HG03575 (cell line): ENCODE data around the gene HDAC5.
"Not testable (repeated sequence)": the region's sequence is repeated elsewhere in the genome, so short reads cannot be mapped to it uniquely, and the experiment has no call there.

Experiments used
- ATAC-seq: cut with Tn5 transposase; IDR thresholded peaks from one replicate; pipeline ENCODE4 v1.9.1; 2021; ENCODE audit not compliant: unreplicated experiment, insufficient number of reproducible peaks, low FRiP score; ENCODE audit errors: extremely low read depth

The HDAC5 gene

GRCh38 chr17:44134752-44135568 lies 11.5 kb upstream of the HDAC5 start:
- no peak for ATAC-seq

- ATAC-seq: no peak
Observed at GRCh38 chr17:44133918-44134476, 10.6 kb upstream of the HDAC5 start.

- ATAC-seq: no peak
Observed at GRCh38 chr17:44132275-44132821, 8.9 kb upstream of the HDAC5 start.

- not testable (repeated sequence) for ATAC-seq
Observed at GRCh38 chr17:44131372-44131771, 7.9 kb upstream of the HDAC5 start.

- no peak for ATAC-seq
Observed at GRCh38 chr17:44130693-44131349, 7.4 kb upstream of the HDAC5 start.

GRCh38 chr17:44128383-44128782 lies 4.9 kb upstream of the HDAC5 start:
- ATAC-seq: no peak

GRCh38 chr17:44124118-44124438 lies 637 bp upstream of the HDAC5 start:
- ATAC-seq: no peak

- ATAC-seq: no peak
Observed at GRCh38 chr17:44122816-44123355, 555 bp downstream of the HDAC5 start.

GRCh38 chr17:44121997-44122815 lies 1.2 kb downstream of the HDAC5 start:
- ATAC-seq: no peak

- ATAC-seq: no peak
Observed at GRCh38 chr17:44120851-44121605, 2.4 kb downstream of the HDAC5 start.

DNA sequence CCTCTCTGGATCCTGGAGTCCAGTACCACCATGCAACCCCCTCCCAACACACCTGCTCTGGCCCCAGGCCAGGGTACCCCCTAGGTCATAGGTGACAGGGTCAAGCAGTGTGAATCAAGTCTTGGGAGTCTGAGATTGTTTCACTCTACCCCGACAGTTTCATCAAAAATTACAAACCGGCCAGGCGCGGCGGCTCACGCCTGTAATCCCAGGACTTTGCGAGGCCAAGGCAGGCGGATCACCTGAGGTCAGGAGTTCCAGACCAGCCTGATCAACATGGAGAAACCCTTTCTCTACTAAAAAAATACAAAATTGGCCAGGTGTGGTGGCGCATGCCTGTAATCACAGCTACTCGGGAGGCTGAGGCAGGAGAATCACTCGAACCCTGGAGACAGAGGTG lies 3.2 kb downstream of the HDAC5 start:
- ATAC-seq: not testable (repeated sequence)

DNA sequence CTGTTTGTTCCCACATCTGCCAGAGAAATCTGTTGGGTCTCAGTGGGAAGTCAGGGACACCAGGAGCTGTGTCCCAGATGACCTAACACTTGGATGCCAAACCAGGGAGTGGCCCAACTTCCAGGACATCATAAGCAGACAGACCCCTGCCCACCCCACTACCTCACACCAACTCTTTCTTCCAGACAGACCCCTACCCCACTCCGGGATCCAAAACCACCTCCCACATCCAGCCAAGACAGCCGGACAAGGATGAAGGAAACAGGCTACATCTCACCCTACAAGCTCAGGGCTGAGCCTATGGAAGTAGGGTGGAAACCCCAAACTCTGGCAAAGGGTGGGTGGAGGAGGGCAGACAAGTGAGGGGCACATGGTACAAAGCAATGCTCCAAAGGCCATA lies 3.6 kb downstream of the HDAC5 start:
- ATAC-seq: no peak

- ATAC-seq: no peak
Observed at GRCh38 chr17:44119062-44119461, 4.4 kb downstream of the HDAC5 start.

- ATAC-seq: no peak
Observed at GRCh38 chr17:44118427-44119050, 4.9 kb downstream of the HDAC5 start.

DNA sequence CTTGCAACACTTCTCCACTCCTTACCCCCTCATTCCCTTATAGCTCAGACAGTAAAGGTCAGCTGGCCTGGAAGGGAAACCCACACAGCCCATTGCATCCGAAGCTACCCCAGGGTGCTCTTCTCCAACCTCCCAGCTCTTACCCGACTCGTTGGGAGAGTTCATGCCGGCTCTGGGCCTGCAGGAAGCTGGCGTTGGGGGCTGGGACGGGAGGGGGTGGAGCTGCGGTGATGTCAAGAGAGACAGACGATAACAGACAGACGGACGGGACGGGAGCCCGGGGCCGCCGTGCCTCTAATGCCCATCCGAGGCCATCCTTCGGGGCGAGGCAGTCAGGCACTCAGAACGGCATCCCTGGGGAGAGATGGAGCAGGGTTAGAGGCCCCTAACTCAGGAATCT lies 6.1 kb downstream of the HDAC5 start:
- no peak for ATAC-seq

DNA sequence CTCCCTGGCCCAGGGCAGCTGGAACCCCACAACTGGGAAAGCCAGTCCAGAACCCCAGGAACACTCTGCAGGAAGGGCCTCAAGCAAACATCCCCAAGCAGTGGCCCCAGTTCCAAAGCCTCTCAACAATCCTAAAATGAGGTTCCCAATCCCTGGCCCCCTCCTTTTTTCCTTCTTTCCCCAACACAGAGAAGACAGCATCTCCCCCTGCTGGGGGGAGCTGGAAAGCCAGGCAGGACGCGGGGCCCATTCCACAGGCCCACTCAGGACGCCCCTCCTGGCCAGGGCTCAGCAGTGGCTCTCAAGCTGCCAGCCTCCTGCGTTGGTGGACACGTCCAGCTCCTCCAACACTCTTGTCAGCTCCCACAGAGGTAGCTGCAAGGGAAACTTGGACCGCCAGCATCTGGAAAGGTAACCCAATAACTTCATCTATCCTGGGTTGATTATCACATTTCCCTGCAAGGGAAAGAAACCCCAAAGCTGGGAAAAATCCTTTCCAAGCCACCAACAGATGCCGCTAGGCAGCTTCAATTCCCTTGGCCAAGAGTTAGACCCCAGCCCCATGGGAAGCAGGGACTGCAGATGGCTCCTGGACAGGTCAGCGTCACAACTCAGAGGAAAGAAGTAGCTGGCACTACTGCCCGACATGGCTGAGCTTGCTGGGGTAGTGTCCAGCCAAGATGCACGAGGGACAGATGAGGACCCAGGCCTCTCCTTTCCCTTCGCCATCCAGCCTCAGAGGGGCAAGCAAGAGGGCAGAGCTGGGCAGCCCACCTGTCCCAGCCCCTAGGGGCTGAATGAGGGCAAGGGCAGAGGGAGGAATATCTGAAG lies 7.6 kb downstream of the HDAC5 start:
- no peak for ATAC-seq
